IPS DF 4.7 (cell line): ENCODE results near the gene FGFRL1.
"Not testable (repeated sequence)": the region's sequence is repeated elsewhere in the genome, so short reads cannot be mapped to it uniquely, and the experiment has no call there.

Source experiments
- DNase-seq: peaks from one replicate; pipeline ENCODE4 v3.0.0-alpha.2; 2013; ENCODE audit warnings: low spot score; ENCODE audit errors: extremely low read depth

FGFRL1 gene

GRCh38 chr4:1036976-1037810 lies 25.8 kb downstream of the FGFRL1 start:
- DNase-seq: no peak

GRCh38 chr4:1038948-1039492 lies 27.6 kb downstream of the FGFRL1 start:
- no peak for DNase-seq

GRCh38 chr4:1039493-1040343 lies 28.3 kb downstream of the FGFRL1 start:
- no peak for DNase-seq

GRCh38 chr4:1040344-1041146 lies 29.1 kb downstream of the FGFRL1 start:
- DNase-seq: no peak

- DNase-seq: no peak
Measured at GRCh38 chr4:1041147-1041935, 29.9 kb downstream of the FGFRL1 start.

- no peak for DNase-seq
Measured at GRCh38 chr4:1041936-1042330, 30.5 kb downstream of the FGFRL1 start.

- DNase-seq: no peak
Measured at GRCh38 chr4:1042352-1043055, 31.1 kb downstream of the FGFRL1 start.

- DNase-seq: no peak
Measured at GRCh38 chr4:1043162-1043561, 31.7 kb downstream of the FGFRL1 start.

- no peak for DNase-seq
Measured at GRCh38 chr4:1043651-1044468, 32.4 kb downstream of the FGFRL1 start.

- no peak for DNase-seq
Measured at GRCh38 chr4:1044469-1045192, 33.2 kb downstream of the FGFRL1 start.

GRCh38 chr4:1045193-1045594 lies 33.8 kb downstream of the FGFRL1 start:
- no peak for DNase-seq

GRCh38 chr4:1045595-1046201 lies 34.3 kb downstream of the FGFRL1 start:
- no peak for DNase-seq

GRCh38 chr4:1046581-1047011 lies 35.2 kb downstream of the FGFRL1 start:
- DNase-seq: not testable (repeated sequence)

GRCh38 chr4:1047106-1047975 lies 35.9 kb downstream of the FGFRL1 start:
- no peak for DNase-seq

- DNase-seq: no peak
Measured at GRCh38 chr4:1047976-1048772, 36.7 kb downstream of the FGFRL1 start.
